SK-N-SH (cell line): ENCODE results near the gene KMT5B. TPM values are rescaled to one million over a fixed set of nuclear protein-coding genes. Genes with fewer than 3 reads are reported as not detected.

Source experiments
- CTCF ChIA-PET: fragments of 300-600, 350-600 bp; formaldehyde crosslinking; extraction: SDS; loops from one replicate; lab custom pipeline; 2021; lab: Yijun Ruan, JAX
- POLR2A ChIA-PET: fragments of 350-600 bp; sonication (Branson Sonifier 250); formaldehyde crosslinking; extraction: SDS; loops from one replicate; lab custom pipeline; 2020; ENCODE audit warnings: antibody characterized with exemption, inconsistent platforms; lab: Yijun Ruan, JAX
- DNase-seq: peaks from one replicate; pipeline ENCODE4 v3.0.0; 2012
- H2AFZ ChIP-seq: fragments of 200-600 bp; sonication (generic); 2 replicates; pipeline ENCODE4 v1.8.1; 2016; ENCODE audit warnings: antibody characterized with exemption, mild to moderate bottlenecking, low read depth
- H3F3A ChIP-seq: fragments of 200-600 bp; sonication (generic); replicated peaks from 2 replicates; pipeline ENCODE3; 2016; ENCODE audit warnings: antibody characterized with exemption, mild to moderate bottlenecking; ENCODE audit not compliant: insufficient read depth
- H3K27ac ChIP-seq, 2 experiments: fragments of 200-500 bp in 1 of 2; fragments of 200-600 bp in 1 of 2; sonication (Bioruptor generic) in 1 of 2; sonication (generic), shearing (Covaris generic) in 1 of 2; 2 replicates each; pipeline versions ENCODE4 v1.5.1 to v1.6.1; 2014 to 2016; ENCODE audit warnings: low read depth in 2 of 2, inconsistent platforms in 1 of 2, low read length in 1 of 2, mild to moderate bottlenecking in 1 of 2, mixed read lengths in 1 of 2
- H3K27me3 ChIP-seq: fragments of 200-600 bp; sonication (generic), shearing (Covaris generic); 2 replicates; pipeline ENCODE4 v1.6.1; 2016; ENCODE audit warnings: mixed run types; ENCODE audit not compliant: insufficient read depth
- H3K36me3 ChIP-seq, 2 experiments: fragments of 200-500 bp in 1 of 2; fragments of 200-600 bp in 1 of 2; sonication (Bioruptor generic) in 1 of 2; sonication (generic) in 1 of 2; replicated peaks in 1 of 2; 2 replicates each; pipeline versions ENCODE3 to v1.5.1; 2014 to 2016; ENCODE audit warnings: low read length in 1 of 2, mild to moderate bottlenecking in 1 of 2; ENCODE audit not compliant: insufficient read depth in 2 of 2, control insufficient read depth in 1 of 2
- H3K4me1 ChIP-seq, 2 experiments: fragments of 200-500 bp in 1 of 2; fragments of 200-600 bp in 1 of 2; sonication (Bioruptor generic) in 1 of 2; sonication (generic), shearing (Covaris generic) in 1 of 2; 2 replicates each; pipeline versions ENCODE4 v1.5.1 to v1.6.1; 2014 to 2016; ENCODE audit warnings: low read depth in 1 of 2, low read length in 1 of 2, mixed run types in 1 of 2; ENCODE audit not compliant: insufficient read depth in 2 of 2, control insufficient read depth in 1 of 2
- H3K4me2 ChIP-seq: fragments of 200-600 bp; sonication (generic), shearing (Covaris generic); 2 replicates; pipeline ENCODE4 v1.6.1; 2017; ENCODE audit warnings: mixed run types
- H3K4me3 ChIP-seq, 2 experiments: fragments of 200-500 bp in 1 of 2; fragments of 200-600 bp in 1 of 2; sonication (Bioruptor generic) in 1 of 2; sonication (generic), shearing (Covaris generic) in 1 of 2; 2 replicates each; pipeline versions ENCODE4 v1.5.1 to v1.8.1; 2014 to 2016; ENCODE audit warnings: low read depth in 2 of 2, inconsistent platforms in 1 of 2, low read length in 1 of 2, mild to moderate bottlenecking in 1 of 2, mixed read lengths in 1 of 2, moderate library complexity in 1 of 2
- H3K79me2 ChIP-seq: fragments of 200-600 bp; sonication (generic); 2 replicates; pipeline ENCODE4 v1.8.1; 2017; ENCODE audit warnings: mild to moderate bottlenecking; ENCODE audit not compliant: insufficient read depth
- H3K9ac ChIP-seq: fragments of 200-600 bp; sonication (generic); 2 replicates; pipeline ENCODE4 v1.6.1; 2017; ENCODE audit warnings: mixed run types
- H3K9me2 ChIP-seq: fragments of 200-600 bp; sonication (generic); 2 replicates; pipeline ENCODE4 v1.6.1; 2017; ENCODE audit warnings: mixed run types
- H3K9me3 ChIP-seq: fragments of 200-600 bp; sonication (generic); 2 replicates; pipeline ENCODE4 v1.6.1; 2017; ENCODE audit warnings: mixed run types, mild to moderate bottlenecking, moderate library complexity
- H4K20me1 ChIP-seq: fragments of 200-600 bp; sonication (generic); 2 replicates; pipeline ENCODE4 v1.6.1; 2017; ENCODE audit warnings: mild to moderate bottlenecking, mixed run types; ENCODE audit not compliant: insufficient read depth
- CHD2 ChIP-seq: fragments of 150-350 bp; IDR thresholded peaks from 2 replicates; pipeline ENCODE4 v1.6.1; 2018; ENCODE audit warnings: low read length; ENCODE audit not compliant: partially characterized antibody
- CTCF ChIP-seq: fragments of 200-600 bp; sonication (generic); IDR thresholded peaks from 2 replicates; pipeline ENCODE4 v1.6.1; 2017; ENCODE audit warnings: antibody characterized with exemption, mild to moderate bottlenecking, moderate library complexity
- EP300 ChIP-seq, 2 experiments: IDR thresholded peaks; 2 replicates each; pipeline versions ENCODE4 v1.4.0 to v1.6.1; 2012; ENCODE audit warnings: borderline replicate concordance in 1 of 2, low read depth in 1 of 2, low read length in 1 of 2
- EZH2phosphoT487 ChIP-seq: fragments of 200-600 bp; sonication (generic); IDR thresholded peaks from 2 replicates; pipeline ENCODE4 v1.6.1; 2017; ENCODE audit warnings: low read depth, mixed run types, mild to moderate bottlenecking, antibody characterized with exemption, moderate library complexity, borderline replicate concordance
- GABPA ChIP-seq: IDR thresholded peaks from 2 replicates; pipeline ENCODE4 v1.4.0; 2012; ENCODE audit warnings: low read depth, mild to moderate bottlenecking
- IRF3 ChIP-seq: fragments of 150-350 bp; IDR thresholded peaks from 2 replicates; pipeline ENCODE4 v1.6.1; 2016; ENCODE audit warnings: mild to moderate bottlenecking, low read depth, low read length
- NRF1 ChIP-seq: IDR thresholded peaks from 2 replicates; pipeline ENCODE4 v1.6.1; 2012; ENCODE audit warnings: low read depth, mild to moderate bottlenecking, low read length
- RAD21 ChIP-seq: IDR thresholded peaks from 2 replicates; pipeline ENCODE4 v1.6.1; 2012; ENCODE audit warnings: mild to moderate bottlenecking, low read length
- RCOR1 ChIP-seq: fragments of 150-350 bp; IDR thresholded peaks from 2 replicates; pipeline ENCODE4 v1.6.1; 2017; ENCODE audit warnings: antibody characterized with exemption, low read length
- REST ChIP-seq: IDR thresholded peaks from 2 replicates; pipeline ENCODE4 v1.6.1; 2012; ENCODE audit warnings: mild to moderate bottlenecking, low read depth, low read length, moderate library complexity
- SIN3A ChIP-seq: IDR thresholded peaks from 2 replicates; pipeline ENCODE4 v1.6.1; 2012; ENCODE audit warnings: low read depth, mild to moderate bottlenecking, low read length, moderate library complexity, borderline replicate concordance
- TAF1 ChIP-seq: IDR thresholded peaks from 2 replicates; pipeline ENCODE4 v1.6.1; 2012; ENCODE audit warnings: low read depth, mild to moderate bottlenecking, low read length, moderate library complexity, borderline replicate concordance
- TEAD4 ChIP-seq: IDR thresholded peaks from 2 replicates; pipeline ENCODE4 v1.4.0; 2012; ENCODE audit warnings: mild to moderate bottlenecking, borderline replicate concordance; ENCODE audit not compliant: insufficient read depth
- USF1 ChIP-seq: IDR thresholded peaks from 2 replicates; pipeline ENCODE4 v1.4.0; 2012; ENCODE audit warnings: low read depth, borderline replicate concordance
- YY1 ChIP-seq: IDR thresholded peaks from 2 replicates; pipeline ENCODE4 v1.4.0; 2012; ENCODE audit warnings: low read depth, mild to moderate bottlenecking
- WGBS: methylation state at CpG from one replicate; pipeline ENCODE4 v1.1.6; 2017; ENCODE audit warnings: low lambda C conversion rate; 5-methylcytosine and 5-hydroxymethylcytosine counted together
- polyA plus RNA-seq, 3 experiments: library from polyadenylated mRNA; depleted of rRNA; stranded (reverse); fragments of >200 nt; gene quantifications; 2 replicates each; pipeline ENCODE4 v1.2.3, GENCODE V29; 2012

The KMT5B gene
- polyA plus RNA-seq, 1 of the 3 experiments (the other 2 are of a cell fraction): 10.4 TPM

- Histone ChIP-seq H3K9ac (no peak overlapping the region), H3K4me2 (no peak overlapping the region), H3K9me2 (no peaks in the 10 kb centered on the region), H3K79me2 (no peaks in the 10 kb centered on the region), H2AFZ (no peak overlapping the region), H3K27ac (no peak overlapping the region), H4K20me1 (no peaks in the 10 kb centered on the region), H3K27me3 (no peaks in the 10 kb centered on the region), H3K4me1 (peaks cover 0 to 28% of the 10 kb centered on the region in 2 experiments; a peak in 1 of 4 replicates), H3K4me3 (no peak overlapping the region), H3K36me3 (no peaks in the 10 kb centered on the region), H3F3A (no peaks in the 10 kb centered on the region), H3K9me3 (no peaks in the 10 kb centered on the region)
- DNase-seq: no peak
- POLR2A ChIA-PET: no interaction called here
- no peak for TF ChIP-seq IRF3
- no peak for TF ChIP-seq NRF1
- no peak for TF ChIP-seq CTCF
- TF ChIP-seq YY1: no peak
- TF ChIP-seq CHD2: no peak
- TF ChIP-seq RCOR1: no peak
- no peak for TF ChIP-seq EP300 (IDR thresholded peaks at IDR 0.05; ENCODE audit: borderline replicate concordance in 1 of 2, low read depth in 1 of 2, low read length in 1 of 2)
- no peak for TF ChIP-seq GABPA
- TF ChIP-seq TEAD4: no peak
- TF ChIP-seq RAD21: no peak
- no peak for TF ChIP-seq EZH2phosphoT487
- no peak for TF ChIP-seq SIN3A
- TF ChIP-seq REST: no peak
- no peak for TF ChIP-seq USF1
- no peak for TF ChIP-seq TAF1
- CTCF ChIA-PET: no interaction called here
- WGBS: 84% methylated on average over 4 of the region's 4 CpGs
Observed at GRCh38 chr11:68143310-68143689, 69.8 kb downstream of the KMT5B start.
